Ureter (tissue), 1 donor: Measurements from ENCODE around the gene PODN. TPM values are rescaled to one million over a fixed set of nuclear protein-coding genes. Genes with fewer than 3 reads are reported as not detected.

Experiments
- DNase-seq: peaks from one replicate; pipeline ENCODE4 v3.0.0-alpha.2; 2020; ENCODE audit warnings: low spot score
- total RNA-seq: library from RNA; stranded (reverse); gene quantifications from one replicate; pipeline ENCODE4 v1.2.4, GENCODE V29; 2023
- donor health status: DM: yes; HTN: yes; CAD: no.

The PODN gene
- total RNA-seq, 1 donor from 2014 or later: 20.9 TPM

- DNase-seq: no peak
Observed at GRCh38 chr1:53131590-53131938, 69.6 kb downstream of the PODN start.

- no peak for DNase-seq
Observed at GRCh38 chr1:53132176-53132575, 70.2 kb downstream of the PODN start.

DNA sequence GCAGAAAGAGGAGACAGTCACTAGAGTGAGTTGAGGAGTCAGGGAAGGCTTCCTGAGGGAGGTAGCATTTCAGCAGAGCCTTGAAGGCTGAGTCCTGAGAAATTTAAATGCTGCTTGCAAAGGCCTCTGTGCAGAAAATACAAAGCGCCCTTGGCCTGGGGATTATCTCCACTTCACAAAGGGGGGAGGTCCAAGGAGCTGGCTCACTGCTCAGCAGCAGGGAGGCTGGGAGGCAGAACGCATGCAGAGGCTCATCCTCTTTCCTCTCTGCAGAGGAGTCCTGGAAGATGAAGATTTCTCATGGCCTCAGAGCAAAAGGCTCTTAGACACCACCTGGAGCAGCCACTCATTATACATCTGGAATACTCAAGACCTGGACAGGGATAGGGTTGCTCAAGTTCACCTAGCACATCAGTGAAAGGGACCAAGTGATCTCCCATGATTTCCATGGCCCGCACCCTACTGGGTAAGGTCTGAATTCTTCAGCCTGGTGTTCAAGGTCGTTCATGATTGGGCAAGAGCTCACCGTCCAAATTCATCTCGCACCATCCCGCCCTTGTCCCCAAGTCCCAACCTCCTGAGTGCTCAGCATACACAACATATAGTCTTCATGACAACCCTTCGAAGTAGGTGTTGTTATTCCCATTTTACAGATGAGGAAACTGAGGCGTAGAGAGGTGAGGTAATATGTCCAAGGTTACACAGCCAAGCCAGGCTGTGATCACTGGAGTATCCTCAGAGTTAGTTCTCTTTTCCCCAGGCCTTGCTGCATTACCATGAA, 71.4 kb downstream of the PODN start:
- DNase-seq: no peak

DNA sequence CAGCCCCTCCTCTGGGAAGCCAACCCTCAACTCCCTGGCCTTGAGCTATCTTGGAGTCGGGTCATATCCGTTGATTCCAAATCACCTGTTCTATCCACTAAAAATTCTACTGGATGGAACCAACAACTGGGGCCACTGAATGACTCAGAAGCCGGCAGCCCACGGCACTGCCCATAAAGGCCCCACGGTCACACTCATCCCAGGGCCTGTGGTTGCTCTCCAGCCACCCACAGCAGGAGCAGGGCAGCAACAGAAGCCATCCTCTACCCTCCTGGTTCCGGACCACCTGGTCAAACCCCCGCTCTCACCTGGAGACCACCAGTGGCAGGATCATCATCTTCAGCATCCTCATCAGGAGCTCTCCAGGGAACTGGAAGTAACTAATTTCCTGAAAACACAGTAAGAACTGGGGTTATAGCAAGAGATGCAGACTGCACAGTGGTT, 72.1 kb downstream of the PODN start:
- DNase-seq: no peak

Other genes with a start within 250 kb of the PODN start
- gene ZYG11A, start 219.5 kb upstream of the PODN start, total RNA-seq: 0.23 TPM
- 196 TPM for gene ECHDC2, start 140.5 kb upstream of the PODN start, total RNA-seq
- 138 TPM for gene SCP2, start 134.9 kb upstream of the PODN start, total RNA-seq
- gene SLC1A7, start 80.4 kb downstream of the PODN start, total RNA-seq: not detected
- 28.6 TPM for gene CPT2, start 134.6 kb downstream of the PODN start, total RNA-seq
- gene CZIB, start 158.4 kb downstream of the PODN start, total RNA-seq: 58.2 TPM
- 36.0 TPM for gene MAGOH, start 176.3 kb downstream of the PODN start, total RNA-seq